ENCODE data around the gene EXOC6B.

- TF ChIP-seq POLR2A (IDR thresholded peaks at IDR 0.05) (no peak), CTCF (IDR thresholded peaks at IDR 0.05) (no peak), POLR2AphosphoS5 (IDR thresholded peaks at IDR 0.05) (no peak)
These were observed 2.3 kb upstream of the EXOC6B start for GRCh38 chr2:72827966-72828646.

Measured in suprapubic skin (tissue), 4 donors.